Sigmoid colon (tissue), 4 donors: ENCODE data around the gene KIF6.

Experiments used
- CTCF ChIP-seq, 4 experiments: fragments of 450-650 bp in 3 of 4; fragments of 200-600 bp in 1 of 4; IDR thresholded peaks; one replicate each; pipeline ENCODE4 v1.5.1; 2016 to 2019; ENCODE audit warnings: antibody characterized with exemption in 4 of 4, mild to moderate bottlenecking in 3 of 4, moderate library complexity in 2 of 4
- EP300 ChIP-seq, 4 donors: sonication (generic); formaldehyde crosslinking; IDR thresholded peaks; one replicate each; pipeline ENCODE4 v1.6.1; 2017; ENCODE audit warnings: antibody characterized with exemption in 4 of 4
- POLR2A ChIP-seq, 2 donors: fragments of 450-650 bp; IDR thresholded peaks; one replicate each; pipeline ENCODE4 v1.6.1; 2016; ENCODE audit warnings: antibody characterized with exemption in 2 of 2, mild to moderate bottlenecking in 2 of 2, moderate library complexity in 2 of 2

GRCh38 chr6:39417440-39417839 is 307.8 kb downstream of the KIF6 start:
- TF ChIP-seq CTCF (IDR thresholded peaks at IDR 0.05): no peak
- TF ChIP-seq POLR2A (IDR thresholded peaks at IDR 0.05): no peak
- no peak for TF ChIP-seq EP300 (IDR thresholded peaks at IDR 0.05)
